HG03565 (cell line): ENCODE measurements around the gene ZNF438.

ENCODE experiments used
- ATAC-seq: cut with Tn5 transposase; IDR thresholded peaks from one replicate; pipeline ENCODE4 v1.9.1; 2021; ENCODE audit warnings: mild to moderate bottlenecking, moderate library complexity; ENCODE audit not compliant: unreplicated experiment

Gene ZNF438

GRCh38 chr10:30830315-30831230 is 201.1 kb downstream of the ZNF438 start:
- ATAC-seq = no peak

- ATAC-seq = no peak
These were observed 201.8 kb downstream of the ZNF438 start for GRCh38 chr10:30829901-30830300.

GRCh38 chr10:30828680-30829079 is 203.0 kb downstream of the ZNF438 start:
- ATAC-seq = no peak

- no peak for ATAC-seq
These were observed 203.5 kb downstream of the ZNF438 start for GRCh38 chr10:30828164-30828563.

GRCh38 chr10:30827531-30828120 is 204.0 kb downstream of the ZNF438 start:
- ATAC-seq = no peak

- ATAC-seq = no peak
These were observed 205.0 kb downstream of the ZNF438 start for GRCh38 chr10:30826679-30827078.

GRCh38 chr10:30825495-30825894 is 206.2 kb downstream of the ZNF438 start:
- ATAC-seq = no peak

GRCh38 chr10:30825022-30825421 is 206.6 kb downstream of the ZNF438 start:
- no peak for ATAC-seq

GRCh38 chr10:30823651-30824050 is 208.0 kb downstream of the ZNF438 start:
- ATAC-seq = no peak

GRCh38 chr10:30822693-30823465 is 208.8 kb downstream of the ZNF438 start:
- ATAC-seq = no peak

GRCh38 chr10:30821994-30822692 is 209.5 kb downstream of the ZNF438 start:
- ATAC-seq = no peak

- ATAC-seq = no peak
These were observed 210.2 kb downstream of the ZNF438 start for GRCh38 chr10:30821261-30821993.

- ATAC-seq = no peak
These were observed 211.2 kb downstream of the ZNF438 start for GRCh38 chr10:30820261-30820991.

GRCh38 chr10:30819341-30820181 is 212.1 kb downstream of the ZNF438 start:
- ATAC-seq = no peak

GRCh38 chr10:30818854-30819253 is 212.8 kb downstream of the ZNF438 start:
- ATAC-seq = no peak

- ATAC-seq = no peak
These were observed 213.5 kb downstream of the ZNF438 start for GRCh38 chr10:30818010-30818660.

- ATAC-seq = no peak
These were observed 214.1 kb downstream of the ZNF438 start for GRCh38 chr10:30817541-30817940.

- no peak for ATAC-seq
These were observed 214.9 kb downstream of the ZNF438 start for GRCh38 chr10:30816820-30817171.
